Esophagus muscularis mucosa (tissue), 4 donors: ENCODE measurements around the gene AFTPH.

Source experiments
- CTCF ChIP-seq, 3 experiments: fragments of 200-600 bp in 2 of 3; fragments of 450-650 bp in 1 of 3; sonication (generic) in 2 of 3; IDR thresholded peaks; one replicate each; pipeline ENCODE4 v1.5.1; 2017 to 2019; ENCODE audit warnings: antibody characterized with exemption in 3 of 3, mild to moderate bottlenecking in 2 of 3, moderate library complexity in 1 of 3
- EP300 ChIP-seq: sonication (generic); formaldehyde crosslinking; IDR thresholded peaks from one replicate; pipeline ENCODE4 v1.6.1; 2017; ENCODE audit warnings: antibody characterized with exemption
- POLR2A ChIP-seq: fragments of 450-650 bp; IDR thresholded peaks from one replicate; pipeline ENCODE4 v1.6.1; 2017; ENCODE audit warnings: antibody characterized with exemption, moderate library complexity, mild to moderate bottlenecking, low read depth
- POLR2AphosphoS5 ChIP-seq, 2 donors: sonication (generic); formaldehyde crosslinking; IDR thresholded peaks; one replicate each; pipeline ENCODE4 v1.6.1; 2017; ENCODE audit warnings: antibody characterized with exemption in 2 of 2

GRCh38 chr2:64522843-64523428 lies 1.2 kb upstream of the AFTPH start:
- no peak for TF ChIP-seq POLR2A
- peak; percentile 71 to 86 (median 85) for TF ChIP-seq CTCF (IDR thresholded peaks at IDR 0.05)
- peak in 1 of 2 donors; percentile 11 for TF ChIP-seq POLR2AphosphoS5 (IDR thresholded peaks at IDR 0.05)
- TF ChIP-seq EP300: no peak
